H9 (cell line): Measurements from ENCODE around the gene DHRS7C. TPM values are rescaled to one million over a fixed set of nuclear protein-coding genes. Genes with fewer than 3 reads are reported as not detected.

Experiments
- DNase-seq: peaks from one replicate; pipeline ENCODE4 v3.0.0-alpha.2; 2017
- H2AFZ ChIP-seq: one replicate; pipeline ENCODE4 v1.6.1; 2013; ENCODE audit warnings: mild to moderate bottlenecking, low read length, control low read depth, moderate library complexity
- H2AK5ac ChIP-seq: 2 replicates; pipeline ENCODE4 v1.6.1; 2013; ENCODE audit warnings: low read length, control low read depth, mixed read lengths; ENCODE audit not compliant: insufficient read length
- H2BK120ac ChIP-seq: one replicate; pipeline ENCODE4 v1.6.1; 2013; ENCODE audit warnings: low read depth, mild to moderate bottlenecking, low read length, control low read depth, inconsistent platforms; ENCODE audit not compliant: poor library complexity, severe bottlenecking
- H2BK12ac ChIP-seq: 2 replicates; pipeline ENCODE4 v1.6.1; 2013; ENCODE audit warnings: low read length, control low read depth, mixed read lengths, low read depth; ENCODE audit not compliant: insufficient read length
- H2BK15ac ChIP-seq: 2 replicates; pipeline ENCODE4 v1.6.1; 2013; ENCODE audit warnings: low read depth, low read length, control low read depth
- H2BK20ac ChIP-seq: one replicate; pipeline ENCODE4 v1.6.1; 2013; ENCODE audit warnings: low read depth, mild to moderate bottlenecking, low read length, control low read depth, inconsistent platforms; ENCODE audit not compliant: poor library complexity, severe bottlenecking
- H2BK5ac ChIP-seq: 2 replicates; pipeline ENCODE4 v1.6.1; 2013; ENCODE audit warnings: low read length, control low read depth, mixed read lengths; ENCODE audit not compliant: insufficient read length
- H3K14ac ChIP-seq: 2 replicates; pipeline ENCODE4 v1.6.1; 2013; ENCODE audit warnings: low read length, control low read depth; ENCODE audit not compliant: insufficient read depth
- H3K18ac ChIP-seq: 2 replicates; pipeline ENCODE4 v1.6.1; 2013; ENCODE audit warnings: low read depth, mild to moderate bottlenecking, mixed read lengths, low read length, control low read depth; ENCODE audit not compliant: insufficient read length
- H3K23ac ChIP-seq: 2 replicates; pipeline ENCODE4 v1.6.1; 2013; ENCODE audit warnings: low read length, control low read depth, mixed read lengths, low read depth; ENCODE audit not compliant: insufficient read length
- H3K23me2 ChIP-seq: 2 replicates; pipeline ENCODE4 v1.6.1; 2013; ENCODE audit warnings: low read depth, mild to moderate bottlenecking, mixed read lengths, low read length, control low read depth; ENCODE audit not compliant: insufficient read length, poor library complexity, severe bottlenecking
- H3K27ac ChIP-seq: 2 replicates; pipeline ENCODE4 v1.5.1; 2013; ENCODE audit warnings: low read length, control low read depth, mixed read lengths, low read depth; ENCODE audit not compliant: insufficient read length
- H3K27me3 ChIP-seq: 2 replicates; pipeline ENCODE4 v1.6.1; 2013; ENCODE audit warnings: low read length, control low read depth, inconsistent platforms; ENCODE audit not compliant: insufficient read depth
- H3K4ac ChIP-seq: 2 replicates; pipeline ENCODE4 v1.6.1; 2013; ENCODE audit warnings: low read depth, mild to moderate bottlenecking, control low read depth, inconsistent platforms, low read length, moderate library complexity
- H3K4me1 ChIP-seq: 2 replicates; pipeline ENCODE4 v1.6.1; 2013; ENCODE audit warnings: low read length, control low read depth, inconsistent platforms; ENCODE audit not compliant: insufficient read depth
- H3K4me2 ChIP-seq: 2 replicates; pipeline ENCODE4 v1.6.1; 2013; ENCODE audit warnings: low read length, control low read depth, mixed read lengths; ENCODE audit not compliant: insufficient read length, insufficient read depth
- H3K56ac ChIP-seq: 2 replicates; pipeline ENCODE4 v1.6.1; 2013; ENCODE audit warnings: low read depth, mild to moderate bottlenecking, mixed read lengths, low read length, control low read depth; ENCODE audit not compliant: insufficient read length
- H3K79me1 ChIP-seq: 2 replicates; pipeline ENCODE4 v1.6.1; 2013; ENCODE audit warnings: low read depth, mild to moderate bottlenecking, moderate library complexity, low read length, control low read depth, inconsistent platforms; ENCODE audit not compliant: insufficient read depth, poor library complexity, severe bottlenecking
- H3K79me2 ChIP-seq: 2 replicates; pipeline ENCODE4 v1.6.1; 2013; ENCODE audit warnings: low read length, control low read depth, inconsistent platforms; ENCODE audit not compliant: insufficient read depth
- H3K9ac ChIP-seq: 2 replicates; pipeline ENCODE4 v1.6.1; 2013; ENCODE audit warnings: low read length, control low read depth, mixed read lengths; ENCODE audit not compliant: insufficient read length; ENCODE audit errors: extremely low read depth
- H3K9me3 ChIP-seq: one replicate; pipeline ENCODE4 v1.6.1; 2013; ENCODE audit warnings: low read depth, low read length, inconsistent platforms; ENCODE audit not compliant: control insufficient read depth
- H3T11ph ChIP-seq: one replicate; pipeline ENCODE4 v1.6.1; 2013; ENCODE audit warnings: mild to moderate bottlenecking, low read length, control low read depth, inconsistent platforms
- H4K20me1 ChIP-seq: one replicate; pipeline ENCODE4 v1.6.1; 2013; ENCODE audit not compliant: control insufficient read depth, insufficient read length, insufficient read depth
- H4K5ac ChIP-seq: 2 replicates; pipeline ENCODE4 v1.6.1; 2013; ENCODE audit warnings: low read depth, mild to moderate bottlenecking, mixed read lengths, low read length, control low read depth; ENCODE audit not compliant: insufficient read length
- H4K8ac ChIP-seq: replicated peaks from 2 replicates; pipeline ENCODE4 v1.6.1; 2013; ENCODE audit warnings: low read length, control low read depth, mixed read lengths, low read depth; ENCODE audit not compliant: insufficient read length
- H4K91ac ChIP-seq: 2 replicates; pipeline ENCODE4 v1.6.1; 2013; ENCODE audit warnings: low read depth, mild to moderate bottlenecking, moderate library complexity, mixed read lengths, low read length, control low read depth; ENCODE audit not compliant: insufficient read length
- H3K27ac Mint-ChIP-seq, 3 experiments: 2 replicates in 2 of 3; 3 replicates in 1 of 3; pipeline ENCODE4 v1.8.0; 2020 to 2021; ENCODE audit warnings: mixed read lengths in 3 of 3, mild to moderate bottlenecking in 1 of 3, moderate library complexity in 1 of 3
- H3K27me3 Mint-ChIP-seq: 2 replicates; pipeline ENCODE4 v1.8.0; 2021; ENCODE audit warnings: low read depth, mild to moderate bottlenecking, moderate library complexity, mixed read lengths
- H3K36me3 Mint-ChIP-seq, 3 experiments: 2 replicates in 2 of 3; 3 replicates in 1 of 3; pipeline ENCODE4 v1.8.0; 2020 to 2021; ENCODE audit warnings: low read depth in 3 of 3, mixed read lengths in 3 of 3; ENCODE audit not compliant: insufficient read depth in 1 of 3
- H3K4me1 Mint-ChIP-seq, 2 experiments: 2 replicates each; pipeline ENCODE4 v1.8.0; 2020; ENCODE audit warnings: mixed read lengths in 2 of 2
- H3K4me3 Mint-ChIP-seq, 2 experiments: 2 replicates in 1 of 2; 3 replicates in 1 of 2; pipeline ENCODE4 v1.8.0; 2020 to 2021; ENCODE audit warnings: mild to moderate bottlenecking in 2 of 2, mixed read lengths in 2 of 2, moderate library complexity in 1 of 2
- H3K9me3 Mint-ChIP-seq, 2 experiments: 2 replicates in 1 of 2; 3 replicates in 1 of 2; pipeline ENCODE4 v1.8.0; 2020; ENCODE audit warnings: mild to moderate bottlenecking in 2 of 2, mixed read lengths in 2 of 2, moderate library complexity in 1 of 2
- CTCF ChIP-seq: fragments of 200-600 bp; sonication (generic); conservative IDR thresholded peaks from 3 replicates; pipeline ENCODE4 v1.8.0; 2021; ENCODE audit warnings: antibody characterized with exemption, mild to moderate bottlenecking
- WGBS: extraction: QIAGEN DNeasy Blood & Tissue Kit; methylation state at CpG from one replicate; pipeline ENCODE4 v1.1.7; 2013; ENCODE audit warnings: missing lambda C conversion rate, low lambda C conversion rate, mixed read lengths; ENCODE audit not compliant: insufficient read length; ENCODE audit errors: extremely low coverage; 5-methylcytosine and 5-hydroxymethylcytosine counted together
- total RNA-seq: library from RNA; stranded (reverse); gene quantifications from 2 replicates; pipeline ENCODE4 v1.2.1, GENCODE V29; 2021

DHRS7C gene
- total RNA-seq, 1 experiment from 2014 or later: not detected

DNA sequence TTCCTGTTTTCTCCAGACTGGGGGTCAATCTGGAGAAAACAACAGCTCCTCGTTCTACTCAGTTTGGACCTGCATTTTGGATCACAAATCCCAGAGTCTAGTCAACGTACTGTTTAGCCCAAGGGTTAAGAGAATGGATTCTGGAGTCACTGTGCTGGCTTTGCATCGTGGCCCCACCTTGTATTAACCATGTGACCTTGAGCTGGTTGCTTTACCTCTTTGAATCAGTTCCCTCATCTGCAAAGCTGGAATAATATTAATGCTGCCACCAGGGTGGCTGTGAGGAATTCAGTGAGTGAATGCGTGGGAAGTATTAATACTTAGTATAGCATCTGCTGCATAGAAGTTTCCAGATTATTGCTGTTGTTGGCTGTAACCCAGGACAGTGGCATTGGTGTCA lies 11.3 kb upstream of the DHRS7C start:
- Mint-ChIP-seq H3K27me3 (peaks cover 13% of the 10 kb centered on the region), H3K27ac (no peak overlapping the region), H3K4me3 (no peak overlapping the region), H3K9me3 (no peaks in the 10 kb centered on the region), H3K36me3 (no peaks in the 10 kb centered on the region; a peak in 1 of 7 replicates), H3K4me1 (no peaks in the 10 kb centered on the region)
- no peak overlapping the region for H2BK20ac ChIP-seq
- H3T11ph ChIP-seq: no peak overlapping the region
- no peaks in the 10 kb centered on the region for H3K27me3 ChIP-seq
- no peaks in the 10 kb centered on the region for H3K23me2 ChIP-seq
- H2AK5ac ChIP-seq: no peak overlapping the region
- no peak for DNase-seq
- H2BK120ac ChIP-seq: no peak overlapping the region
- no peaks in the 10 kb centered on the region for H3K79me2 ChIP-seq
- H3K27ac ChIP-seq: no peak overlapping the region
- no peak overlapping the region for H3K4ac ChIP-seq
- H3K18ac ChIP-seq: no peak overlapping the region
- H3K14ac ChIP-seq: no peak overlapping the region
- no peak overlapping the region for H2BK15ac ChIP-seq
- H2BK12ac ChIP-seq: no peak overlapping the region
- no peak overlapping the region for H4K5ac ChIP-seq
- H3K4me2 ChIP-seq: no peak overlapping the region
- no peak overlapping the region for H2AFZ ChIP-seq
- no peaks in the 10 kb centered on the region for H3K9me3 ChIP-seq
- no peaks in the 10 kb centered on the region for H3K79me1 ChIP-seq
- no peaks in the 10 kb centered on the region for H3K4me1 ChIP-seq
- H4K8ac ChIP-seq: no peak overlapping the region
- H3K56ac ChIP-seq: no peak overlapping the region
- no peak for TF ChIP-seq CTCF
- no peak overlapping the region for H4K91ac ChIP-seq
- H4K20me1 ChIP-seq: no peaks in the 10 kb centered on the region
- no CpG with 5 or more reads among the region's 4 CpGs for WGBS
- H3K23ac ChIP-seq: no peak overlapping the region
- no peak overlapping the region for H3K9ac ChIP-seq
- H2BK5ac ChIP-seq: no peak overlapping the region
